ENCODE measurements around the gene ADAMTS9.
A peak's percentile ranks its signal among the peaks of the same experiment; 100 is the strongest.

ADAMTS9 gene

GRCh38 chr3:64508140-64508539 is 179.7 kb downstream of the ADAMTS9 start:
- DNase-seq (ENCODE audit: low read depth in 1 of 2, low spot score in 1 of 2) = no peak
- Histone ChIP-seq H3K27ac (replicated peaks) (no peak overlapping the region), H3K4me3 (replicated peaks; ENCODE audit: insufficient read depth, low read length) (no peak overlapping the region), H3K27me3 (ENCODE audit: insufficient read depth, poor library complexity, severe bottlenecking) (no peaks in the 10 kb centered on the region)
- TF ChIP-seq POLR2AphosphoS5 (IDR thresholded peaks at IDR 0.05; ENCODE audit: low read depth) (no peak), GABPA (IDR thresholded peaks at IDR 0.05; ENCODE audit: low read depth) (no peak), CTCF (IDR thresholded peaks at IDR 0.05; ENCODE audit: insufficient read depth, low read length) (no peak), REST (IDR thresholded peaks at IDR 0.05; ENCODE audit: insufficient replicate concordance, low read depth) (no peak), SPI1 (IDR thresholded peaks at IDR 0.05; ENCODE audit: borderline replicate concordance, low read depth) (no peak)

- H3K4me3 ChIP-seq (replicated peaks; ENCODE audit: insufficient read depth, low read length) = no peak overlapping the region
- H3K27me3 ChIP-seq (ENCODE audit: insufficient read depth, poor library complexity, severe bottlenecking) = no peaks in the 10 kb centered on the region
- no peak for TF ChIP-seq SPI1 (IDR thresholded peaks at IDR 0.05; ENCODE audit: borderline replicate concordance, low read depth)
- TF ChIP-seq POLR2AphosphoS5 (IDR thresholded peaks at IDR 0.05; ENCODE audit: low read depth) = no peak
- no peak for DNase-seq (ENCODE audit: low read depth in 1 of 2, low spot score in 1 of 2)
- no peak overlapping the region for H3K27ac ChIP-seq (replicated peaks)
Measured at GRCh38 chr3:64506255-64506654, 181.5 kb downstream of the ADAMTS9 start.

GRCh38 chr3:64505419-64505818 is 182.4 kb downstream of the ADAMTS9 start:
- TF ChIP-seq CTCF (IDR thresholded peaks at IDR 0.05; ENCODE audit: insufficient read depth, low read length) (no peak), POLR2AphosphoS5 (IDR thresholded peaks at IDR 0.05; ENCODE audit: low read depth) (no peak), GABPA (IDR thresholded peaks at IDR 0.05; ENCODE audit: low read depth) (no peak), SPI1 (IDR thresholded peaks at IDR 0.05; ENCODE audit: borderline replicate concordance, low read depth) (no peak), REST (IDR thresholded peaks at IDR 0.05; ENCODE audit: insufficient replicate concordance, low read depth) (no peak)
- H3K4me3 ChIP-seq (replicated peaks; ENCODE audit: insufficient read depth, low read length) = no peak overlapping the region
- H3K27ac ChIP-seq (replicated peaks) = no peak overlapping the region
- peak in 1 of 2 experiments; percentile 36 for DNase-seq (ENCODE audit: low read depth in 1 of 2, low spot score in 1 of 2)
- H3K27me3 ChIP-seq (ENCODE audit: insufficient read depth, poor library complexity, severe bottlenecking) = no peaks in the 10 kb centered on the region

GRCh38 chr3:64502284-64502683 is 185.5 kb downstream of the ADAMTS9 start:
- no peak for DNase-seq (ENCODE audit: low read depth in 1 of 2, low spot score in 1 of 2)
- no peak overlapping the region for H3K27ac ChIP-seq (replicated peaks)

More at GRCh38 chr3:64502284-64502683, 185.5 kb downstream of the ADAMTS9 start:
- no peak for TF ChIP-seq REST (IDR thresholded peaks at IDR 0.05; ENCODE audit: insufficient replicate concordance, low read depth)
- TF ChIP-seq SPI1 (IDR thresholded peaks at IDR 0.05; ENCODE audit: borderline replicate concordance, low read depth) = no peak
- no peak for TF ChIP-seq CTCF (IDR thresholded peaks at IDR 0.05; ENCODE audit: insufficient read depth, low read length)
- no peak for TF ChIP-seq GABPA (IDR thresholded peaks at IDR 0.05; ENCODE audit: low read depth)
- no peak for TF ChIP-seq POLR2AphosphoS5 (IDR thresholded peaks at IDR 0.05; ENCODE audit: low read depth)
- no peaks in the 10 kb centered on the region for H3K27me3 ChIP-seq (ENCODE audit: insufficient read depth, poor library complexity, severe bottlenecking)
- H3K4me3 ChIP-seq (replicated peaks; ENCODE audit: insufficient read depth, low read length) = no peak overlapping the region
